GM12878 (cell line): ENCODE results near the gene CCDC81. TPM values are rescaled to one million over a fixed set of nuclear protein-coding genes. Genes with fewer than 3 reads are reported as not detected.

Source experiments
- ATAC-seq: fragments of 200-7000 bp; cut with Tn5 transposase; 3 replicates; pipeline ENCODE4 v1.9.1; 2020; ENCODE audit warnings: mild to moderate bottlenecking, moderate library complexity
- BruUV-seq: library from RNA; stranded (reverse); fragments of 400-500 nt; replicated peaks from 2 replicates; lab custom pipeline; 2021; lab: Mats Ljungman, UMichigan
- CTCF ChIA-PET: fragments of 300-600 bp; sonication (Branson Sonifier 250); formaldehyde crosslinking; extraction: SDS; loops from one replicate; lab custom pipeline; 2021; ENCODE audit warnings: inconsistent platforms; lab: Yijun Ruan, JAX
- POLR2A ChIA-PET: fragments of 350-600 bp; formaldehyde crosslinking; extraction: SDS; loops from one replicate; lab custom pipeline; 2021; ENCODE audit warnings: inconsistent platforms; lab: Charles Lee
- RAD21 ChIA-PET: fragments of 300-600 bp; sonication (Branson Sonifier 250); formaldehyde crosslinking; loops from one replicate; lab custom pipeline; 2023; ENCODE audit warnings: antibody characterized with exemption; ENCODE audit not compliant: unreplicated experiment; lab: Charles Lee
- SMC1A ChIA-PET: fragments of 300-600 bp; sonication (Branson Sonifier 250); formaldehyde crosslinking; loops from one replicate; lab custom pipeline; 2023; ENCODE audit not compliant: unreplicated experiment, uncharacterized antibody; lab: Charles Lee
- DNase-seq: peaks from one replicate; pipeline ENCODE4 v3.0.0-alpha.2; 2011; ENCODE audit warnings: low read depth, low spot score
- FAIRE-seq: peaks from 3 replicates; lab custom pipeline; 2011; peaks lifted over from hg19 to GRCh38; lab: Jason Lieb, UNC
- H2AFZ ChIP-seq: 2 replicates; pipeline ENCODE4 v1.6.0; 2011; ENCODE audit warnings: low read depth, low read length, control low read depth; ENCODE audit not compliant: control insufficient read depth
- H3K27ac ChIP-seq: 2 replicates; pipeline ENCODE4 v1.5.1; 2011; ENCODE audit warnings: control low read depth; ENCODE audit not compliant: control insufficient read depth, insufficient read depth
- H3K27me3 ChIP-seq, 2 experiments: replicated peaks in 1 of 2; 2 replicates each; pipeline versions ENCODE4 v1.6.0 to v1.6.1; 2011; ENCODE audit warnings: low read length in 1 of 2; ENCODE audit not compliant: control insufficient read depth in 2 of 2, insufficient read depth in 2 of 2
- H3K36me3 ChIP-seq, 2 experiments: 2 replicates each; pipeline ENCODE4 v1.5.1; 2011; ENCODE audit warnings: low read length in 1 of 2; ENCODE audit not compliant: control insufficient read depth in 2 of 2, insufficient read depth in 2 of 2
- H3K4me1 ChIP-seq: 2 replicates; pipeline ENCODE4 v1.6.1; 2011; ENCODE audit warnings: mild to moderate bottlenecking, low read length, moderate library complexity, mixed read lengths; ENCODE audit not compliant: control insufficient read depth, insufficient read depth
- H3K4me2 ChIP-seq: 2 replicates; pipeline ENCODE4 v1.6.0; 2011; ENCODE audit warnings: control low read depth; ENCODE audit not compliant: control insufficient read depth, insufficient read depth
- H3K4me3 ChIP-seq: fragments of 200-600 bp; sonication (generic); 2 replicates; pipeline ENCODE4 v1.5.1; 2016
- H3K79me2 ChIP-seq: 2 replicates; pipeline ENCODE4 v1.6.0; 2011; ENCODE audit warnings: low read length; ENCODE audit not compliant: control insufficient read depth, insufficient read depth
- H3K9ac ChIP-seq: 2 replicates; pipeline ENCODE4 v1.8.0; 2011; ENCODE audit warnings: low read length, control low read depth, mixed read lengths; ENCODE audit not compliant: control insufficient read depth, insufficient read depth
- H3K9me3 ChIP-seq: replicated peaks from 3 replicates; pipeline ENCODE4 v1.5.1; 2011; ENCODE audit warnings: mild to moderate bottlenecking, low read length; ENCODE audit not compliant: control insufficient read depth, insufficient read depth
- H4K20me1 ChIP-seq: 2 replicates; pipeline ENCODE4 v1.6.0; 2011; ENCODE audit not compliant: control insufficient read depth, insufficient read depth
- SPI1 ChIP-seq: IDR thresholded peaks from 2 replicates; pipeline ENCODE4 v1.6.1; 2011; ENCODE audit warnings: low read depth, mild to moderate bottlenecking, low read length, moderate library complexity, borderline replicate concordance; ENCODE audit not compliant: insufficient read depth
- ZNF592 ChIP-seq: fragments of 450-650 bp; IDR thresholded peaks from 2 replicates; pipeline ENCODE4 v1.6.1; 2017; ENCODE audit warnings: mild to moderate bottlenecking, moderate library complexity
- WGBS: methylation state at CpG from one replicate; pipeline ENCODE4 v1.1.6; 2016; ENCODE audit warnings: low lambda C conversion rate; ENCODE audit not compliant: insufficient replicate concordance, insufficient coverage; ENCODE audit errors: missing lambda C conversion rate; 5-methylcytosine and 5-hydroxymethylcytosine counted together
- in situ Hi-C: fragments of 300-500 bp; cut with MboI; formaldehyde crosslinking; loops from 9 replicates; pipeline ENCODE4 v1.14.3; 2018; ENCODE audit warnings: mixed read lengths
- intact Hi-C: fragments of 100-400 bp; cut with micrococcal nuclease; formaldehyde crosslinking; loops from one replicate; pipeline ENCODE4 v1.14.2; 2022; ENCODE audit not compliant: unreplicated experiment
- polyA plus RNA-seq, 11 experiments: library from polyadenylated mRNA; depleted of rRNA in 4 of 11; unstranded in 6 of 11; stranded (reverse) in 5 of 11; fragments of >200 nt; fragmentation: Nextera tagmentation in 4 of 11; fragmentation: Illumina TruSeq in 1 of 11; extraction: Ambion mirVana in 4 of 11; extraction: Trizol in 1 of 11; gene quantifications; 1 replicate in 1 of 11; 2 replicates in 10 of 11; pipeline versions ENCODE4 v1.2.1 to v1.2.3, GENCODE V29; 2011 to 2016; ENCODE audit warnings: inconsistent platforms in 2 of 11, missing spikeins in 2 of 11, low read depth in 1 of 11
- total RNA-seq, 4 experiments: library from RNA; depleted of rRNA in 3 of 4; stranded (reverse); fragments of >200 nt in 3 of 4; fragmentation: Illumina TruSeq in 1 of 4; extraction: Trizol in 1 of 4; gene quantifications; 2 replicates each; pipeline versions ENCODE4 v1.2.1 to v1.2.3, GENCODE V29; 2013 to 2021

CCDC81 gene
- total and polyA plus RNA-seq, 10 of the 15 experiments (the other 5 are each of a cell fraction or from before 2014, with no cell fraction given), result 0.06 to 0.53 (median 0.22) TPM

- ChIA-PET RAD21 (interaction anchor here (0.5 to 1.3 kb wide), 2 partner anchors 123 to 142 kb away, joined by 3 read pairs; no protein-coding TSS in a partner anchor), POLR2A (no interaction called here), CTCF (interaction anchor here (0.9 to 1.0 kb wide), 2 partner anchors 10 to 158 kb away, joined by 3 read pairs; no protein-coding TSS in a partner anchor), SMC1A (interaction anchor here (1.0 to 1.6 kb wide), 2 partner anchors 83 to 158 kb away, joined by 4 to 6 read pairs; no protein-coding TSS in a partner anchor)
- Histone ChIP-seq H3K4me1 (no peaks in the 10 kb centered on the region; the same call in 1 of the 2 replicates), H2AFZ (no peak overlapping the region), H3K4me3 (no peak overlapping the region), H3K36me3 (no peaks in the 10 kb centered on the region), H4K20me1 (no peaks in the 10 kb centered on the region), H3K4me2 (no peak overlapping the region), H3K27ac (no peak overlapping the region), H3K79me2 (no peaks in the 10 kb centered on the region), H3K27me3 (no peaks in the 10 kb centered on the region), H3K9me3 (no peaks in the 10 kb centered on the region), H3K9ac (no peak overlapping the region)
- TF ChIP-seq SPI1 (0 out of 2 replicates have a peak, but pooled peaks have one; percentile 37), ZNF592 (no peak)
- WGBS, result 43% methylated on average over 5 of the region's 5 CpGs
- in situ Hi-C loops, result no loop called here
- no TSS peak for BruUV-seq
- intact Hi-C loops, result loop anchor here (10.0 kb wide), 1 partner anchor 595 kb away; the partner anchor contains the start of gene CCDC83
- FAIRE-seq, result no peak
- no peak for DNase-seq
- 0 out of 3 replicates have a peak, but pooled peaks have one; percentile 24 for ATAC-seq
These were observed 75.4 kb downstream of the CCDC81 start for GRCh38 chr11:86449993-86450629.
